OCI-LY1 (cell line): ENCODE data around the gene ARHGEF39.
"Not testable (repeated sequence)": the region's sequence is repeated elsewhere in the genome, so short reads cannot be mapped to it uniquely, and the experiment has no call there.

Source experiments
- EZH2 ChIP-seq: fragments of 200-600 bp; sonication (generic), shearing (Covaris generic); IDR thresholded peaks from 2 replicates; pipeline ENCODE4 v1.8.0; 2017; ENCODE audit warnings: borderline replicate concordance, mixed run types, mild to moderate bottlenecking, antibody characterized with exemption, low read length, moderate library complexity, mixed read lengths
- TF ChIP-seq, protein P1 (sequence below): fragments of 200-600 bp; sonication (generic), shearing (Covaris generic); IDR thresholded peaks from 2 replicates; pipeline ENCODE4 v1.5.1; 2017; ENCODE audit warnings: mild to moderate bottlenecking, antibody characterized with exemption, low read length, moderate library complexity, mixed read lengths

- TF ChIP-seq, protein P1, sequence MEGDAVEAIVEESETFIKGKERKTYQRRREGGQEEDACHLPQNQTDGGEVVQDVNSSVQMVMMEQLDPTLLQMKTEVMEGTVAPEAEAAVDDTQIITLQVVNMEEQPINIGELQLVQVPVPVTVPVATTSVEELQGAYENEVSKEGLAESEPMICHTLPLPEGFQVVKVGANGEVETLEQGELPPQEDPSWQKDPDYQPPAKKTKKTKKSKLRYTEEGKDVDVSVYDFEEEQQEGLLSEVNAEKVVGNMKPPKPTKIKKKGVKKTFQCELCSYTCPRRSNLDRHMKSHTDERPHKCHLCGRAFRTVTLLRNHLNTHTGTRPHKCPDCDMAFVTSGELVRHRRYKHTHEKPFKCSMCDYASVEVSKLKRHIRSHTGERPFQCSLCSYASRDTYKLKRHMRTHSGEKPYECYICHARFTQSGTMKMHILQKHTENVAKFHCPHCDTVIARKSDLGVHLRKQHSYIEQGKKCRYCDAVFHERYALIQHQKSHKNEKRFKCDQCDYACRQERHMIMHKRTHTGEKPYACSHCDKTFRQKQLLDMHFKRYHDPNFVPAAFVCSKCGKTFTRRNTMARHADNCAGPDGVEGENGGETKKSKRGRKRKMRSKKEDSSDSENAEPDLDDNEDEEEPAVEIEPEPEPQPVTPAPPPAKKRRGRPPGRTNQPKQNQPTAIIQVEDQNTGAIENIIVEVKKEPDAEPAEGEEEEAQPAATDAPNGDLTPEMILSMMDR: not testable (repeated sequence)
- TF ChIP-seq EZH2: not testable (repeated sequence)
These were observed 23.5 kb downstream of the ARHGEF39 start for GRCh38 chr9:35641478-35641877.
